ENCODE data around the gene PRKN. TPM values are rescaled to one million over a fixed set of nuclear protein-coding genes. Genes with fewer than 3 reads are reported as not detected.

The PRKN gene
- total and polyA plus RNA-seq, 2 experiments from 2014 or later: 0.10 to 0.84 TPM

- TF ChIP-seq, protein P1, sequence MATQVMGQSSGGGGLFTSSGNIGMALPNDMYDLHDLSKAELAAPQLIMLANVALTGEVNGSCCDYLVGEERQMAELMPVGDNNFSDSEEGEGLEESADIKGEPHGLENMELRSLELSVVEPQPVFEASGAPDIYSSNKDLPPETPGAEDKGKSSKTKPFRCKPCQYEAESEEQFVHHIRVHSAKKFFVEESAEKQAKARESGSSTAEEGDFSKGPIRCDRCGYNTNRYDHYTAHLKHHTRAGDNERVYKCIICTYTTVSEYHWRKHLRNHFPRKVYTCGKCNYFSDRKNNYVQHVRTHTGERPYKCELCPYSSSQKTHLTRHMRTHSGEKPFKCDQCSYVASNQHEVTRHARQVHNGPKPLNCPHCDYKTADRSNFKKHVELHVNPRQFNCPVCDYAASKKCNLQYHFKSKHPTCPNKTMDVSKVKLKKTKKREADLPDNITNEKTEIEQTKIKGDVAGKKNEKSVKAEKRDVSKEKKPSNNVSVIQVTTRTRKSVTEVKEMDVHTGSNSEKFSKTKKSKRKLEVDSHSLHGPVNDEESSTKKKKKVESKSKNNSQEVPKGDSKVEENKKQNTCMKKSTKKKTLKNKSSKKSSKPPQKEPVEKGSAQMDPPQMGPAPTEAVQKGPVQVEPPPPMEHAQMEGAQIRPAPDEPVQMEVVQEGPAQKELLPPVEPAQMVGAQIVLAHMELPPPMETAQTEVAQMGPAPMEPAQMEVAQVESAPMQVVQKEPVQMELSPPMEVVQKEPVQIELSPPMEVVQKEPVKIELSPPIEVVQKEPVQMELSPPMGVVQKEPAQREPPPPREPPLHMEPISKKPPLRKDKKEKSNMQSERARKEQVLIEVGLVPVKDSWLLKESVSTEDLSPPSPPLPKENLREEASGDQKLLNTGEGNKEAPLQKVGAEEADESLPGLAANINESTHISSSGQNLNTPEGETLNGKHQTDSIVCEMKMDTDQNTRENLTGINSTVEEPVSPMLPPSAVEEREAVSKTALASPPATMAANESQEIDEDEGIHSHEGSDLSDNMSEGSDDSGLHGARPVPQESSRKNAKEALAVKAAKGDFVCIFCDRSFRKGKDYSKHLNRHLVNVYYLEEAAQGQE (IDR thresholded peaks at IDR 0.05; ENCODE audit: unreplicated experiment): no peak
- no peak for TF ChIP-seq POLR2AphosphoS5 (IDR thresholded peaks at IDR 0.05; ENCODE audit: low read depth)
- no peak for TF ChIP-seq NANOG (IDR thresholded peaks at IDR 0.05; ENCODE audit: borderline replicate concordance)
Observed at GRCh38 chr6:161415302-161415855, 1312.2 kb downstream of the PRKN start (continued).

- Mint-ChIP-seq H3K9me3 (no peaks in the 10 kb centered on the region), H3K4me1 (peaks cover 18% of the 10 kb centered on the region), H3K27ac (no peak overlapping the region), H3K36me3 (ENCODE audit: low read depth) (no peaks in the 10 kb centered on the region), H3K4me3 (no peak overlapping the region), H3K27me3 (ENCODE audit: insufficient read depth, low read depth, poor library complexity) (peaks cover 6% of the 10 kb centered on the region)
- Histone ChIP-seq H3K9me2 (ENCODE audit: insufficient read depth) (no peaks in the 10 kb centered on the region), H3K27ac (ENCODE audit: low read depth) (no peak overlapping the region), H3K79me2 (replicated peaks; ENCODE audit: insufficient read depth) (no peaks in the 10 kb centered on the region), H3K4me3 (no peak overlapping the region), H3K4me2 (no peak overlapping the region), H3K36me3 (ENCODE audit: insufficient read depth) (no peaks in the 10 kb centered on the region), H3K4me1 (ENCODE audit: insufficient read depth) (no peaks in the 10 kb centered on the region), H3K27me3 (ENCODE audit: insufficient read depth) (no peaks in the 10 kb centered on the region), H3F3A (replicated peaks; ENCODE audit: low read depth) (no peaks in the 10 kb centered on the region), H2AFZ (no peak overlapping the region), H4K20me1 (replicated peaks; ENCODE audit: insufficient read depth) (no peaks in the 10 kb centered on the region)
- no peak for DNase-seq (ENCODE audit: low spot score)
- ATAC-seq: no peak
- TF ChIP-seq CREB1 (CRISPR knock-in tag; IDR thresholded peaks at IDR 0.05; ENCODE audit: low read depth) (no peak), EZH2 (IDR thresholded peaks at IDR 0.05; ENCODE audit: low read depth, unreplicated experiment) (no peak), POLR2AphosphoS5 (IDR thresholded peaks at IDR 0.05; ENCODE audit: low read depth) (no peak), ZNF114 (CRISPR knock-in tag; IDR thresholded peaks at IDR 0.05) (no peak), NANOG (IDR thresholded peaks at IDR 0.05; ENCODE audit: borderline replicate concordance) (no peak), ZNF331 (CRISPR knock-in tag; IDR thresholded peaks at IDR 0.05; ENCODE audit: low read depth) (no peak), JUNB (IDR thresholded peaks at IDR 0.05; ENCODE audit: unreplicated experiment) (no peak), STAT1 (IDR thresholded peaks at IDR 0.05; ENCODE audit: unreplicated experiment) (no peak)
- TF ChIP-seq, protein P2, sequence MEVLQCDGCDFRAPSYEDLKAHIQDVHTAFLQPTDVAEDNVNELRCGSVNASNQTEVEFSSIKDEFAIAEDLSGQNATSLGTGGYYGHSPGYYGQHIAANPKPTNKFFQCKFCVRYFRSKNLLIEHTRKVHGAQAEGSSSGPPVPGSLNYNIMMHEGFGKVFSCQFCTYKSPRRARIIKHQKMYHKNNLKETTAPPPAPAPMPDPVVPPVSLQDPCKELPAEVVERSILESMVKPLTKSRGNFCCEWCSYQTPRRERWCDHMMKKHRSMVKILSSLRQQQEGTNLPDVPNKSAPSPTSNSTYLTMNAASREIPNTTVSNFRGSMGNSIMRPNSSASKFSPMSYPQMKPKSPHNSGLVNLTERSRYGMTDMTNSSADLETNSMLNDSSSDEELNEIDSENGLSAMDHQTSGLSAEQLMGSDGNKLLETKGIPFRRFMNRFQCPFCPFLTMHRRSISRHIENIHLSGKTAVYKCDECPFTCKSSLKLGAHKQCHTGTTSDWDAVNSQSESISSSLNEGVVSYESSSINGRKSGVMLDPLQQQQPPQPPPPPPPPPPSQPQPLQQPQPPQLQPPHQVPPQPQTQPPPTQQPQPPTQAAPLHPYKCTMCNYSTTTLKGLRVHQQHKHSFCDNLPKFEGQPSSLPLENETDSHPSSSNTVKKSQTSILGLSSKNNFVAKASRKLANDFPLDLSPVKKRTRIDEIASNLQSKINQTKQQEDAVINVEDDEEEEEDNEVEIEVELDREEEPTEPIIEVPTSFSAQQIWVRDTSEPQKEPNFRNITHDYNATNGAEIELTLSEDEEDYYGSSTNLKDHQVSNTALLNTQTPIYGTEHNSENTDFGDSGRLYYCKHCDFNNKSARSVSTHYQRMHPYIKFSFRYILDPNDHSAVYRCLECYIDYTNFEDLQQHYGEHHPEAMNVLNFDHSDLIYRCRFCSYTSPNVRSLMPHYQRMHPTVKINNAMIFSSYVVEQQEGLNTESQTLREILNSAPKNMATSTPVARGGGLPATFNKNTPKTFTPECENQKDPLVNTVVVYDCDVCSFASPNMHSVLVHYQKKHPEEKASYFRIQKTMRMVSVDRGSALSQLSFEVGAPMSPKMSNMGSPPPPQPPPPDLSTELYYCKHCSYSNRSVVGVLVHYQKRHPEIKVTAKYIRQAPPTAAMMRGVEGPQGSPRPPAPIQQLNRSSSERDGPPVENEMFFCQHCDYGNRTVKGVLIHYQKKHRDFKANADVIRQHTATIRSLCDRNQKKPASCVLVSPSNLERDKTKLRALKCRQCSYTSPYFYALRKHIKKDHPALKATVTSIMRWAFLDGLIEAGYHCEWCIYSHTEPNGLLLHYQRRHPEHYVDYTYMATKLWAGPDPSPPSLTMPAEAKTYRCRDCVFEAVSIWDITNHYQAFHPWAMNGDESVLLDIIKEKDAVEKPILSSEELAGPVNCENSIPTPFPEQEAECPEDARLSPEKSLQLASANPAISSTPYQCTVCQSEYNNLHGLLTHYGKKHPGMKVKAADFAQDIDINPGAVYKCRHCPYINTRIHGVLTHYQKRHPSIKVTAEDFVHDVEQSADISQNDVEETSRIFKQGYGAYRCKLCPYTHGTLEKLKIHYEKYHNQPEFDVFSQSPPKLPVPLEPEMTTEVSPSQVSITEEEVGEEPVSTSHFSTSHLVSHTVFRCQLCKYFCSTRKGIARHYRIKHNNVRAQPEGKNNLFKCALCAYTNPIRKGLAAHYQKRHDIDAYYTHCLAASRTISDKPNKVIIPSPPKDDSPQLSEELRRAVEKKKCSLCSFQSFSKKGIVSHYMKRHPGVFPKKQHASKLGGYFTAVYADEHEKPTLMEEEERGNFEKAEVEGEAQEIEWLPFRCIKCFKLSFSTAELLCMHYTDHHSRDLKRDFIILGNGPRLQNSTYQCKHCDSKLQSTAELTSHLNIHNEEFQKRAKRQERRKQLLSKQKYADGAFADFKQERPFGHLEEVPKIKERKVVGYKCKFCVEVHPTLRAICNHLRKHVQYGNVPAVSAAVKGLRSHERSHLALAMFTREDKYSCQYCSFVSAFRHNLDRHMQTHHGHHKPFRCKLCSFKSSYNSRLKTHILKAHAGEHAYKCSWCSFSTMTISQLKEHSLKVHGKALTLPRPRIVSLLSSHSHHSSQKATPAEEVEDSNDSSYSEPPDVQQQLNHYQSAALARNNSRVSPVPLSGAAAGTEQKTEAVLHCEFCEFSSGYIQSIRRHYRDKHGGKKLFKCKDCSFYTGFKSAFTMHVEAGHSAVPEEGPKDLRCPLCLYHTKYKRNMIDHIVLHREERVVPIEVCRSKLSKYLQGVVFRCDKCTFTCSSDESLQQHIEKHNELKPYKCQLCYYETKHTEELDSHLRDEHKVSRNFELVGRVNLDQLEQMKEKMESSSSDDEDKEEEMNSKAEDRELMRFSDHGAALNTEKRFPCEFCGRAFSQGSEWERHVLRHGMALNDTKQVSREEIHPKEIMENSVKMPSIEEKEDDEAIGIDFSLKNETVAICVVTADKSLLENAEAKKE (CRISPR knock-in tag; IDR thresholded peaks at IDR 0.05): no peak
- TF ChIP-seq, protein P1 (IDR thresholded peaks at IDR 0.05; ENCODE audit: unreplicated experiment): no peak
Observed at GRCh38 chr6:161414707-161415106, 1312.9 kb downstream of the PRKN start.

Measured in GM23338 (cell line).